ENCODE results near the gene CEACAM5. TPM values are rescaled to one million over a fixed set of nuclear protein-coding genes. Genes with fewer than 3 reads are reported as not detected.

Gene CEACAM5
- total RNA-seq, 1 experiment from 2014 or later = 1.1 TPM

GRCh38 chr19:41720103-41720502 lies 11.7 kb downstream of the CEACAM5 start:
- CTCF ChIA-PET = no interaction called here
- H3K4me3 Mint-ChIP-seq (ENCODE audit: low read depth, unreplicated experiment) = no peak overlapping the region
- no TSS peak for BruUV-seq (replicated peaks)
- H3K36me3 Mint-ChIP-seq (ENCODE audit: insufficient read depth, unreplicated experiment) = no peaks in the 10 kb centered on the region
- no peak overlapping the region for H3K27ac Mint-ChIP-seq (ENCODE audit: unreplicated experiment)
- no peaks in the 10 kb centered on the region for H3K9me3 Mint-ChIP-seq (ENCODE audit: low read depth, unreplicated experiment)
- intact Hi-C loops (cut with micrococcal nuclease; ENCODE audit: unreplicated experiment) = no loop called here
- no peak for DNase-seq
- no peak for TF ChIP-seq CTCF (IDR thresholded peaks at IDR 0.05; ENCODE audit: unreplicated experiment)
- peaks cover 69% of the 10 kb centered on the region for H3K27me3 Mint-ChIP-seq (ENCODE audit: unreplicated experiment)
- H3K4me1 Mint-ChIP-seq (ENCODE audit: low read depth, unreplicated experiment) = no peaks in the 10 kb centered on the region

GRCh38 chr19:41726493-41726892 lies 18.1 kb downstream of the CEACAM5 start:
- Mint-ChIP-seq H3K27ac (ENCODE audit: unreplicated experiment) (no peak overlapping the region), H3K27me3 (ENCODE audit: unreplicated experiment) (peaks cover 38% of the 10 kb centered on the region), H3K4me3 (ENCODE audit: low read depth, unreplicated experiment) (no peak overlapping the region), H3K9me3 (ENCODE audit: low read depth, unreplicated experiment) (no peaks in the 10 kb centered on the region), H3K36me3 (ENCODE audit: insufficient read depth, unreplicated experiment) (no peaks in the 10 kb centered on the region), H3K4me1 (ENCODE audit: low read depth, unreplicated experiment) (no peaks in the 10 kb centered on the region)
- no peak for DNase-seq
- CTCF ChIA-PET = interaction anchor here (1.3 kb wide), 1 partner anchor 9 kb away, joined by 6 read pairs; no protein-coding TSS in a partner anchor
- no TSS peak for BruUV-seq (replicated peaks)
- intact Hi-C loops (cut with micrococcal nuclease; ENCODE audit: unreplicated experiment) = no loop called here
- no peak for TF ChIP-seq CTCF (IDR thresholded peaks at IDR 0.05; ENCODE audit: unreplicated experiment)

GRCh38 chr19:41734156-41734555 lies 25.7 kb downstream of the CEACAM5 start:
- H3K36me3 Mint-ChIP-seq (ENCODE audit: insufficient read depth, unreplicated experiment) = peaks cover 4% of the 10 kb centered on the region
- no peak for TF ChIP-seq CTCF (IDR thresholded peaks at IDR 0.05; ENCODE audit: unreplicated experiment)
- H3K27ac Mint-ChIP-seq (ENCODE audit: unreplicated experiment) = peak overlapping the region; percentile 25
- no peak overlapping the region for H3K4me3 Mint-ChIP-seq (ENCODE audit: low read depth, unreplicated experiment)
- no peak for DNase-seq
- intact Hi-C loops (cut with micrococcal nuclease; ENCODE audit: unreplicated experiment) = no loop called here
- no peaks in the 10 kb centered on the region for H3K9me3 Mint-ChIP-seq (ENCODE audit: low read depth, unreplicated experiment)
- CTCF ChIA-PET = interaction anchor here (1.1 to 1.9 kb wide), 2 partner anchors 8 to 85 kb away, joined by 3 to 6 read pairs; no protein-coding TSS in a partner anchor
- peaks cover 27% of the 10 kb centered on the region for H3K4me1 Mint-ChIP-seq (ENCODE audit: low read depth, unreplicated experiment)
- no TSS peak for BruUV-seq (replicated peaks)
- peaks cover 29% of the 10 kb centered on the region for H3K27me3 Mint-ChIP-seq (ENCODE audit: unreplicated experiment)

DNA sequence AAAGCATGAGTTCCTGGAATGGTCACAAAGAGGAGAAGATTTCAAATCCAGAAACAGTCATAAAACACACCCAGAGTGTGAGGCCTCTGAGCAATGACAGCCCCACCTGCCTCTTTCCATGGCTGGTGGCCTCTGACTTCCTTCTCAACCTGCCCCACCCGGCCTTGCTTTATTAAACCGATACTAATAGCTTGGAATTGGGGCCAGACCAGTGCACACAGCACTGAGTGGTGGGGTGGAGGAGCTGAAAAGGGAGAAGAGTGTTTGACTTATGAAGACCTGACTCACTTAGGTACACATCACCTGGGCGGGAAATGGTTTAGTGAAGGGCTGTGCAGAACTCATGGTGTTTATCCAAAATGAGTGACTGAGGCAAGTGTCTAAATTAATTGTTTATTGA lies 26.2 kb downstream of the CEACAM5 start:
- H3K36me3 Mint-ChIP-seq (ENCODE audit: insufficient read depth, unreplicated experiment) = peaks cover 8% of the 10 kb centered on the region
- no peak overlapping the region for H3K4me3 Mint-ChIP-seq (ENCODE audit: low read depth, unreplicated experiment)
- no peak for TF ChIP-seq CTCF (IDR thresholded peaks at IDR 0.05; ENCODE audit: unreplicated experiment)
- BruUV-seq (replicated peaks) = no TSS peak
- H3K27me3 Mint-ChIP-seq (ENCODE audit: unreplicated experiment) = peaks cover 29% of the 10 kb centered on the region
- intact Hi-C loops (cut with micrococcal nuclease; ENCODE audit: unreplicated experiment) = no loop called here
- peak; percentile 25 for DNase-seq
- peak overlapping the region; percentile 25 for H3K27ac Mint-ChIP-seq (ENCODE audit: unreplicated experiment)
- no peaks in the 10 kb centered on the region for H3K9me3 Mint-ChIP-seq (ENCODE audit: low read depth, unreplicated experiment)
- CTCF ChIA-PET = interaction anchor here (0.6 to 1.9 kb wide), 7 partner anchors 9 to 278 kb away, joined by 3 to 10 read pairs (median 5); no protein-coding TSS in a partner anchor
- H3K4me1 Mint-ChIP-seq (ENCODE audit: low read depth, unreplicated experiment) = peaks cover 31% of the 10 kb centered on the region

Data from Calu3 (cell line).